ENCODE measurements around the gene LYPD8.

DNA sequence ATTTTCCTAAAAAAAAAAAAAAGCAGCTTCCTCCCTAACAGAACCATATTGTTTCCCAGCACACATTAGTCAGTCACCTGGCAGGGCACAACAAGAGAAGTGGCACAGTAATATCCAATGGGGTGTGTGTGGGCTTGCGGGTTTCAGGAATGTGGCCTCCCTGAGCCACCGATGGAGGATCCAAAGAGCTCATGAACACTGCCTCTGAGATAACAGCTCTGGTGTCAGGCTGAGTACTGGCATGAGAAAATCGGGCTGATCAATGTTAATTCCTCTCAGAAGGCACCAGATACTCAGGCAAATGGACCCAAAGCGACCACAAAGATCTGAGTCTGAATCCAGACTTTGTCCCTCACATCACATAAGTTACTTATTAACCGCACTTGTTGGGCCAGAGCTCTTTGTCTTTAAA is 2.2 kb upstream of the LYPD8 start:
- no peak for TF ChIP-seq POLR2A (IDR thresholded peaks at IDR 0.05; ENCODE audit: low read length)
- TF ChIP-seq GATA1 (IDR thresholded peaks at IDR 0.05; ENCODE audit: low read depth, low read length) = no peak

All from erythroblast (primary cell).